ENCODE data around the gene TNFRSF19. TPM values are rescaled to one million over a fixed set of nuclear protein-coding genes. Genes with fewer than 3 reads are reported as not detected.

TNFRSF19 gene
- total RNA-seq, 1 experiment from 2014 or later: 0.24 TPM

DNA sequence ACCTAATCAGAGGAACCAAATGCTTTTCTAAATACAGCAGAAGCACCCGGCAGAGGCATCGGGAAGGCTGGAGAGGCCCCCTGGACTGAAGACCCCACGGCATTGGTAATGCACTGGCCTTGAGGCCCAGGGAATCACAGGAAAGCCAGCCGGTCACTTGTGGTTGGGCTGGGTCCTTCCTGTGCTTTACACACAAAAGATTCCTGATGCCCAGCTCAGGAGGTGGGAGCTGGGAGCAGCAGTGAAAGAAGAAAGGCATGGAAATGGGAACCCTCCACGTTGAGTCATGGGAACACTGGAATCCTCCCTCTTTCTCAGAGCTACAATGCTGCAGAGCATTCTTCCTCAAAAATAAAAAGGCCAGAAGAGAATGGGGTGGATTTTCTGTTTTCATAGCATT, 126.4 kb downstream of the TNFRSF19 start:
- Histone ChIP-seq H3K4me2 (no peak overlapping the region), H3K4me1 (replicated peaks; ENCODE audit: insufficient read depth) (no peaks in the 10 kb centered on the region), H3K4me3 (no peak overlapping the region), H2AFZ (no peak overlapping the region), H3F3A (ENCODE audit: insufficient read depth, low read depth) (no peaks in the 10 kb centered on the region), H3K36me3 (ENCODE audit: low read depth) (no peaks in the 10 kb centered on the region), H3K9me2 (ENCODE audit: insufficient read depth) (no peaks in the 10 kb centered on the region), H3K79me2 (ENCODE audit: low read depth) (no peaks in the 10 kb centered on the region), H3K27ac (no peak overlapping the region), H3K27me3 (ENCODE audit: insufficient read depth, low read depth) (peaks cover 8% of the 10 kb centered on the region), H3K9me3 (ENCODE audit: insufficient read depth, low read depth) (no peaks in the 10 kb centered on the region), H4K20me1 (ENCODE audit: insufficient read depth) (no peaks in the 10 kb centered on the region)
- intact Hi-C loops (cut with micrococcal nuclease; ENCODE audit: unreplicated experiment): no loop called here
- DNase-seq: no peak
- POLR2A ChIA-PET (ENCODE audit: unreplicated experiment): no interaction called here
- BruUV-seq (replicated peaks): no TSS peak
- TF ChIP-seq, protein P1, sequence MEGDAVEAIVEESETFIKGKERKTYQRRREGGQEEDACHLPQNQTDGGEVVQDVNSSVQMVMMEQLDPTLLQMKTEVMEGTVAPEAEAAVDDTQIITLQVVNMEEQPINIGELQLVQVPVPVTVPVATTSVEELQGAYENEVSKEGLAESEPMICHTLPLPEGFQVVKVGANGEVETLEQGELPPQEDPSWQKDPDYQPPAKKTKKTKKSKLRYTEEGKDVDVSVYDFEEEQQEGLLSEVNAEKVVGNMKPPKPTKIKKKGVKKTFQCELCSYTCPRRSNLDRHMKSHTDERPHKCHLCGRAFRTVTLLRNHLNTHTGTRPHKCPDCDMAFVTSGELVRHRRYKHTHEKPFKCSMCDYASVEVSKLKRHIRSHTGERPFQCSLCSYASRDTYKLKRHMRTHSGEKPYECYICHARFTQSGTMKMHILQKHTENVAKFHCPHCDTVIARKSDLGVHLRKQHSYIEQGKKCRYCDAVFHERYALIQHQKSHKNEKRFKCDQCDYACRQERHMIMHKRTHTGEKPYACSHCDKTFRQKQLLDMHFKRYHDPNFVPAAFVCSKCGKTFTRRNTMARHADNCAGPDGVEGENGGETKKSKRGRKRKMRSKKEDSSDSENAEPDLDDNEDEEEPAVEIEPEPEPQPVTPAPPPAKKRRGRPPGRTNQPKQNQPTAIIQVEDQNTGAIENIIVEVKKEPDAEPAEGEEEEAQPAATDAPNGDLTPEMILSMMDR (conservative IDR thresholded peaks at IDR 0.05): no peak
- no peak for TF ChIP-seq EZH2 (IDR thresholded peaks at IDR 0.05; ENCODE audit: low read depth)
- CTCF ChIA-PET: no interaction called here

DNA sequence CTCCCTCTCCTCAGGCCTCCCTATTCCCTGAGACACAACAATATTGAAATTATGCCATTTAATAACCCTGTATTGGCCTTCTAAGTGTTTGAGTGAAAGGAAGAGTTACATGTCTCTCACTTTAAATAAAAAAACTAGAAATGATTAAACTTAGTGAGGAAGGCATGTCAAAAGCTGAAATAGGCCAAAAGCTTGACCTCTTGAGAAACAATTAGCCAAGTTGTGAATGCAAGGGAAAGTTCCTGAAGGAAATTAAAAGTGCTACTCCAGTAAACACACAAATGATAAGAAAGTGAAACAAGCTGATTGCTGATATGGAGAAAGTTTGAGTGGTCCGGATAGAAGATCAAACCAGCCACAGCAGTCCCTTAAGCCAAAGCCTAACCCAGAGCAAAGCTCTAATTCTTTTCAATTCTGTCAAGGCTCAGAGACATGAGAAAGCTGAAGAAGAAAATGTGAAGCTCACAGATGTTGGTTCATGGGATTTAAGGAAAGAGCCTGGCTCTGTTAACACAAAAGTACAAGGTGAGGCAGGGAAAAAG, 127.6 kb downstream of the TNFRSF19 start:
- Histone ChIP-seq H3K27me3 (ENCODE audit: insufficient read depth, low read depth) (peaks cover 19% of the 10 kb centered on the region), H3K36me3 (ENCODE audit: low read depth) (no peaks in the 10 kb centered on the region), H3K27ac (no peak overlapping the region), H3F3A (ENCODE audit: insufficient read depth, low read depth) (no peaks in the 10 kb centered on the region), H3K4me3 (no peak overlapping the region), H3K9me3 (ENCODE audit: insufficient read depth, low read depth) (no peaks in the 10 kb centered on the region), H3K4me1 (replicated peaks; ENCODE audit: insufficient read depth) (no peaks in the 10 kb centered on the region), H2AFZ (no peak overlapping the region), H3K9me2 (ENCODE audit: insufficient read depth) (no peaks in the 10 kb centered on the region), H3K4me2 (no peak overlapping the region), H4K20me1 (ENCODE audit: insufficient read depth) (no peaks in the 10 kb centered on the region), H3K79me2 (ENCODE audit: low read depth) (no peaks in the 10 kb centered on the region)
- BruUV-seq (replicated peaks): no TSS peak
- no peak for DNase-seq
- intact Hi-C loops (cut with micrococcal nuclease; ENCODE audit: unreplicated experiment): no loop called here
- ChIA-PET POLR2A (ENCODE audit: unreplicated experiment) (no interaction called here), CTCF (no interaction called here)
- TF ChIP-seq, protein P1 (conservative IDR thresholded peaks at IDR 0.05): no peak
- no peak for TF ChIP-seq EZH2 (IDR thresholded peaks at IDR 0.05; ENCODE audit: low read depth)

DNA sequence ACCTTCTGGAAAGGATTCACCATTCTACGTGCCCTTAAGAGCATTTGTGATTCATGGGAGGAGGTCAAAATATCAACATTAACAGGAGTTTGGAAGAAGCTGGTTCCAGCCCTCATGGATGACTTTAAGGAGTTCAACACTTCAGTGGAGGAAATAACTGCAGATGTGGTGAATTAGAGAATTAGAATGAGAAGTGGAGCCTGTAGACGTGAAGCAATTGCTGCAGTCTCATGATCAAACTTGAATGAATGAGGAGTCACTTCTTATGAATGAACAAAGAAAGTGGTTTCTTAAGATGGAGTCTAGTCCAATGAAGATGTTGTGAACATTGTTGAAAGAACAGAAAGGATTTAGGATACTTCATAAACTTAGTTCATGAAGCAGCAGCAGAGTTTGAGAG, 129.1 kb downstream of the TNFRSF19 start:
- ChIA-PET POLR2A (ENCODE audit: unreplicated experiment) (no interaction called here), CTCF (no interaction called here)
- Histone ChIP-seq H3K9me2 (ENCODE audit: insufficient read depth) (no peaks in the 10 kb centered on the region), H4K20me1 (ENCODE audit: insufficient read depth) (no peaks in the 10 kb centered on the region), H3K27me3 (ENCODE audit: insufficient read depth, low read depth) (peaks cover 22% of the 10 kb centered on the region), H3K27ac (no peak overlapping the region), H3K4me2 (no peak overlapping the region), H3K79me2 (ENCODE audit: low read depth) (no peaks in the 10 kb centered on the region), H3F3A (ENCODE audit: insufficient read depth, low read depth) (no peaks in the 10 kb centered on the region), H2AFZ (no peak overlapping the region), H3K9me3 (ENCODE audit: insufficient read depth, low read depth) (no peaks in the 10 kb centered on the region), H3K4me1 (replicated peaks; ENCODE audit: insufficient read depth) (no peaks in the 10 kb centered on the region), H3K4me3 (no peak overlapping the region), H3K36me3 (ENCODE audit: low read depth) (no peaks in the 10 kb centered on the region)
- intact Hi-C loops (cut with micrococcal nuclease; ENCODE audit: unreplicated experiment): no loop called here
- BruUV-seq (replicated peaks): no TSS peak
- TF ChIP-seq, protein P1 (conservative IDR thresholded peaks at IDR 0.05): no peak
- no peak for TF ChIP-seq EZH2 (IDR thresholded peaks at IDR 0.05; ENCODE audit: low read depth)
- DNase-seq: no peak

All from PC-9 (cell line).